ENCODE data around the gene TAS2R31.

TAS2R31 gene

GRCh38 chr12:10994307-10994706 is 36.9 kb downstream of the TAS2R31 start:
- DNase-seq: no peak

GRCh38 chr12:10989107-10989506 is 42.1 kb downstream of the TAS2R31 start:
- DNase-seq: no peak

GRCh38 chr12:10986812-10987211 is 44.4 kb downstream of the TAS2R31 start, which contains the start of gene TAS2R50:
Gene TAS2R50, minus strand, starts transcription at chr12:10986912. Its CDS starts 52 bp downstream, at chr12:10986860.
- no peak for DNase-seq

- no peak for DNase-seq
These were observed 49.0 kb downstream of the TAS2R31 start for GRCh38 chr12:10982244-10982643.
